Omental fat pad (tissue), 4 donors: ENCODE data around the gene OSCAR. TPM values are rescaled to one million over a fixed set of nuclear protein-coding genes. Genes with fewer than 3 reads are reported as not detected.

Experiments
- ATAC-seq: fragments of 150-250 bp; one replicate; pipeline ENCODE4 v1.9.1; 2016; ENCODE audit warnings: mild to moderate bottlenecking, moderate library complexity; ENCODE audit not compliant: low FRiP score
- DNase-seq: peaks from one replicate; pipeline ENCODE4 v3.0.0-alpha.2; 2019; ENCODE audit warnings: low spot score
- total RNA-seq, 4 donors: library from RNA; depleted of rRNA; stranded (reverse); fragments of >200 nt; gene quantifications; one replicate each; pipeline ENCODE4 v1.1.0, GENCODE V29; 2016
- TF ChIP-seq, protein P1 (sequence below), 3 donors: fragments of 450-650 bp; IDR thresholded peaks; one replicate each; pipeline ENCODE4 v1.5.1; 2016 to 2017; ENCODE audit warnings: antibody characterized with exemption in 3 of 3, mild to moderate bottlenecking in 3 of 3, moderate library complexity in 2 of 3

Gene OSCAR
- total RNA-seq, 4 donors from 2014 or later = 1.3 to 8.3 (median 5.5) TPM

DNA sequence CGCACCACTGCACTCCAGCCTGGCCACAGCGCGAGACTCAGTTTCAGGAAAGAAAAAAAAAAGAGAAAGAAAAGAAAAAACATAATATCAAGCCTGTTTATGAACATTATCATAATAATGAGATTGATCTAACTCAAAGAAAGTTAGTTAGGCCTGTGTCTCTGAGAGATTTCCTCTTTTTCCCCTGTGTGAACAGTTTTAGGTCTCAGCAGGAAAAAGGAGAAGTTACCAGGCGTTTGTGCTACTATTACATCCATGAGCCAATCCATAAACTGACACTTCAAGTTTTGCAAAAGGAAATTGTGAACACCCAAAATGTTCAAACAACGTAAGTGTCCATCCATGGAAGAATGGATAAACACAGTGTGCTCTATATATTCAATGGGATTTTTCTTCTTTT lies 23.3 kb downstream of the OSCAR start:
- TF ChIP-seq, protein P1, sequence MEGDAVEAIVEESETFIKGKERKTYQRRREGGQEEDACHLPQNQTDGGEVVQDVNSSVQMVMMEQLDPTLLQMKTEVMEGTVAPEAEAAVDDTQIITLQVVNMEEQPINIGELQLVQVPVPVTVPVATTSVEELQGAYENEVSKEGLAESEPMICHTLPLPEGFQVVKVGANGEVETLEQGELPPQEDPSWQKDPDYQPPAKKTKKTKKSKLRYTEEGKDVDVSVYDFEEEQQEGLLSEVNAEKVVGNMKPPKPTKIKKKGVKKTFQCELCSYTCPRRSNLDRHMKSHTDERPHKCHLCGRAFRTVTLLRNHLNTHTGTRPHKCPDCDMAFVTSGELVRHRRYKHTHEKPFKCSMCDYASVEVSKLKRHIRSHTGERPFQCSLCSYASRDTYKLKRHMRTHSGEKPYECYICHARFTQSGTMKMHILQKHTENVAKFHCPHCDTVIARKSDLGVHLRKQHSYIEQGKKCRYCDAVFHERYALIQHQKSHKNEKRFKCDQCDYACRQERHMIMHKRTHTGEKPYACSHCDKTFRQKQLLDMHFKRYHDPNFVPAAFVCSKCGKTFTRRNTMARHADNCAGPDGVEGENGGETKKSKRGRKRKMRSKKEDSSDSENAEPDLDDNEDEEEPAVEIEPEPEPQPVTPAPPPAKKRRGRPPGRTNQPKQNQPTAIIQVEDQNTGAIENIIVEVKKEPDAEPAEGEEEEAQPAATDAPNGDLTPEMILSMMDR (IDR thresholded peaks at IDR 0.05) = no peak
- no peak for DNase-seq
- ATAC-seq = no peak

DNA sequence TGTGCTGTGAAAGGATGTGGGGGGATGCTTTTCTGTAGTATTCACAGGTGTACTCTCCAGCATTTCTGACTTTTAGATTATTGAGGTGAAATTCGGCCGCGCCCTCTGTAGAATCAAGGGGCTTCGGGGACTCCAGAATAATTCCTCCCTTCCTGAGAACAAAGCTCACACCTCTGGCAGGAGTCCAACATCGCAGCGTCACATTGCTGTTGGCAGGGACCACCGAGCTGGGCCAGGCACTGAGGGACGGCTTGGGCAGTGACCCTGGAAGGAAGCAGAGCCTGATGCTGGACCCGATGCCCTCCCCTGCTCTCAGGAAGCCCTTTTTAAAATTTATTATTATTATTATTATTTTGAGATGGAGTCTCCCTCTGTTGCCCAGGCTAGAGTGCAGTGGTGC lies 25.8 kb downstream of the OSCAR start:
- TF ChIP-seq, protein P1 (IDR thresholded peaks at IDR 0.05) = no peak
- no peak for DNase-seq
- ATAC-seq = no peak

DNA sequence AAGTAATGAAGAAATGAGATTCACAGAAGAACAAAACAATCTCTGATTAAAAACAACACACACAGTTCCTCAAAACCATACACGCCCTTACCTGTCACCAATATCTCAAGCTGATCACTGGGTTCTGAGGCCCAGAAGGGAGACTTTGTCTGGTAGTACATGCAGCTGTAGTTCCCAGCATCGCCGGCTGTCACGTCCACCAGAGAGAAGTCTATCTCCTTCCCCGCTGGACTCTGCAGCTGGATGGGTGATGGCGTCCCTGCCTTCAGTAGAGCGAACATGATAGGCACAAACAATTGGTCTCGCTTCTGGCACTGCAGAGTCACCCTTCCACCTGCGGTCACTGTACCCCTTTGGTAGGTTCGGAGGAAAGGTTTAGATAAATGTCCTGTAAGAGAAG lies 26.8 kb downstream of the OSCAR start:
- TF ChIP-seq, protein P1 (IDR thresholded peaks at IDR 0.05) = no peak
- ATAC-seq (no peak), DNase-seq (no peak)

DNA sequence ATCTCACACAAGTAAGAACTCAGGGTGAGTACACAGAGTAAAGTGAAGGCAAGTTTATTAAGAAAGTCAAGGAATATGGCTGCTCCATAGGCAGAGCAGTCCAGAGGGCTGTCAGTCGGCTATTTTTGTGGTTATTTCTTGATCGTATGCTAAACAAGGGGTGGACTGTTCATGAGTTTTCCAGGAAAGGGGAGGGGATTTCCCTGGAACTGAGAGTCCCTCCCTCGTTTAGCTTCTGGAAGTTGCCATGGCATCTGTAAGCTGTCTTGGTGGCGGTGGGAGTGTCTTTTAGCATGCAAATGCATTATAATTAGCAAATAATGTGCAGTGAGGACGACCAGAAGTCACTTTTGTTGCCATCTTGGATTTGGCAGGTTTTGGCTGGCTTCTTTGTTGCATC lies 31.1 kb downstream of the OSCAR start:
- TF ChIP-seq, protein P1 (IDR thresholded peaks at IDR 0.05) = no peak
- ATAC-seq = no peak
- no peak for DNase-seq

DNA sequence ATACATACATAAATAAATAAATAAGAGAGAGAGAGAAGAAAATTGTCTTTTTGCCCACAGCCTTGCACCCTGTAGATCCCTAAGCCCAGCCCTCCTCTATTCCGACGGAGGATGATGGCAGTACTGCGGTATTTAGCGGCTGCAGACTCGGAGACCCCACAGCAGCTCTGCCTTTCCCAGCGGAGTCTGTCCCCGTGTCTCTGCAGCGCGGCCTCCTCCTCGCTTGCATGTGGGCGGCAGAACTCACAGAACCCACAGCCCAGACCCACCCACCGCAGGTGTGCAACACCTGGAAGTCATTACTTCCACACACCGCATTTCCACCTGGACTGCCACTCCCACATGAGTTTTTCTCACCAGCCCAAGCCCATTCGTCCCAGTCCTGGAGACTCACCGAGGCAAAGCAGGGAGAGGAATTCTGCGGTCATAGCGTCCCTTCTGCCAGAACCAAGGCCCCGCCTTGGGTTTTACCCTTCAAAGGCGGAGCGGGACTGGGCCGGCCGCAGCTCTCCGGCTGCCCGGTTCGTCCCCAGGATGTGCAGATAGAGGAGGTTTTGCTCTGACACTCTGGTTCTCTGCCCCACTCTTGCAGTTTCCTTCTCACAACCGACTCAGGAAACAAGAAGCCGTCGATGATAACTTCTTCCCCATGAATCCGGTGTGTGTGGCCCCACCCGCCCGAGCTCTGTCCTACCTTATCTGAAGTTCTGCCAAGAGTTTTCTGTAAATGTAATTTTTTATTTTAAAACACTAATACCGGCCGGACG lies 37.1 kb downstream of the OSCAR start, which contains the start of gene VSTM1:
Gene VSTM1 (minus strand): TSS at position 548 of the 767 bp plus-strand sequence. CDS start 120 bp downstream, at position 428.
- ATAC-seq (no peak), DNase-seq (no peak)
- TF ChIP-seq, protein P1 (IDR thresholded peaks at IDR 0.05) = no peak

DNA sequence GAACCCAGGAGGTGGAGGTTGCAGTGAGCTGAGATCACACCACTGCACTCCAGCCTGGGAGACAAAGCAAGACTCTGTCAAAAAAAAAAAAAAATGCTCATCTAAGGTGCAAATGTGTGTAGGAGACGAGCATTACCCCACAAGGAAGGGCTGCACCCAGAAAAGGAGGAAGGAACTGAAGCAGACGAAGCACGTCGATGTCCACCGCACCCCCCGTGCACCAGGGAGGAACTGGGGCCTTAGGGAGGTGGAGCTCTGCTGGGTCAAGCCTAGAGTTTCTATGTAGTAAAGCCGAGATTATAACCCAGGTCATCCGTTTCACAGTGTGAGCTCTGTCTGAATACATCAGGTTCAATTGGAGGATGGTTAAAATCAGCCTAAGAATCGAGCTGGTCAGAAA lies 38.0 kb downstream of the OSCAR start:
- TF ChIP-seq, protein P1 (IDR thresholded peaks at IDR 0.05) = no peak
- DNase-seq (no peak), ATAC-seq (no peak)

DNA sequence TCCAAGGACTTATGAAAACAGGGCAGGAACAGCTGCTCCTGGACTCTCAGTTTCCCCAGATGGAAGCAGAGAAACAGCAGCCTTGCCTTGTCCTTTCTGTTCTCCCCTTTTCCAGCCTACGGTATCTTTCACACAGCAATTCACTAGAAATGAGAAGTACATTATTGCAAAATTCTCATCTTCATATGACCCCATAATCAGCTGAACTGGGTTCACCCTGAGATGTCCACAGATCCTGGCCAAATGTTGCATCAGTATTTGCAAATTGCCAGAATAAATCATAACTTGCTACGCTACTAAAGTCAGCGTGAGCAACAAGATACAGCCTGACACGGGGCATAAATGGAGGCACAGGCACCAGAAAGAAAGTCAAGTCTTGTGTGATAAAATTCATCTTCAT lies 53.0 kb downstream of the OSCAR start:
- ATAC-seq (no peak), DNase-seq (no peak)
- TF ChIP-seq, protein P1 (IDR thresholded peaks at IDR 0.05) = no peak
